GM12878 (cell line): ENCODE results near the gene FOSL1. TPM values are rescaled to one million over a fixed set of nuclear protein-coding genes. Genes with fewer than 3 reads are reported as not detected.

Experiments used
- ATAC-seq: fragments of 200-7000 bp; cut with Tn5 transposase; 3 replicates; pipeline ENCODE4 v1.9.1; 2020; ENCODE audit warnings: mild to moderate bottlenecking, moderate library complexity
- BruUV-seq: library from RNA; stranded (reverse); fragments of 400-500 nt; replicated peaks from 2 replicates; lab custom pipeline; 2021; lab: Mats Ljungman, UMichigan
- CTCF ChIA-PET: fragments of 300-600 bp; sonication (Branson Sonifier 250); formaldehyde crosslinking; extraction: SDS; loops from one replicate; lab custom pipeline; 2021; ENCODE audit warnings: inconsistent platforms; lab: Yijun Ruan, JAX
- POLR2A ChIA-PET: fragments of 350-600 bp; formaldehyde crosslinking; extraction: SDS; loops from one replicate; lab custom pipeline; 2021; ENCODE audit warnings: inconsistent platforms; lab: Charles Lee
- RAD21 ChIA-PET: fragments of 300-600 bp; sonication (Branson Sonifier 250); formaldehyde crosslinking; loops from one replicate; lab custom pipeline; 2023; ENCODE audit warnings: antibody characterized with exemption; ENCODE audit not compliant: unreplicated experiment; lab: Charles Lee
- SMC1A ChIA-PET: fragments of 300-600 bp; sonication (Branson Sonifier 250); formaldehyde crosslinking; loops from one replicate; lab custom pipeline; 2023; ENCODE audit not compliant: unreplicated experiment, uncharacterized antibody; lab: Charles Lee
- DNase-seq: peaks from one replicate; pipeline ENCODE4 v3.0.0-alpha.2; 2011; ENCODE audit warnings: low read depth, low spot score
- FAIRE-seq: peaks from 3 replicates; lab custom pipeline; 2011; peaks lifted over from hg19 to GRCh38; lab: Jason Lieb, UNC
- H2AFZ ChIP-seq: 2 replicates; pipeline ENCODE4 v1.6.0; 2011; ENCODE audit warnings: low read depth, low read length, control low read depth; ENCODE audit not compliant: control insufficient read depth
- H3K27ac ChIP-seq: 2 replicates; pipeline ENCODE4 v1.5.1; 2011; ENCODE audit warnings: control low read depth; ENCODE audit not compliant: control insufficient read depth, insufficient read depth
- H3K27me3 ChIP-seq, 2 experiments: replicated peaks in 1 of 2; 2 replicates each; pipeline versions ENCODE4 v1.6.0 to v1.6.1; 2011; ENCODE audit warnings: low read length in 1 of 2; ENCODE audit not compliant: control insufficient read depth in 2 of 2, insufficient read depth in 2 of 2
- H3K36me3 ChIP-seq, 2 experiments: 2 replicates each; pipeline ENCODE4 v1.5.1; 2011; ENCODE audit warnings: low read length in 1 of 2; ENCODE audit not compliant: control insufficient read depth in 2 of 2, insufficient read depth in 2 of 2
- H3K4me1 ChIP-seq: 2 replicates; pipeline ENCODE4 v1.6.1; 2011; ENCODE audit warnings: mild to moderate bottlenecking, low read length, moderate library complexity, mixed read lengths; ENCODE audit not compliant: control insufficient read depth, insufficient read depth
- H3K4me2 ChIP-seq: 2 replicates; pipeline ENCODE4 v1.6.0; 2011; ENCODE audit warnings: control low read depth; ENCODE audit not compliant: control insufficient read depth, insufficient read depth
- H3K4me3 ChIP-seq: fragments of 200-600 bp; sonication (generic); 2 replicates; pipeline ENCODE4 v1.5.1; 2016
- H3K79me2 ChIP-seq: 2 replicates; pipeline ENCODE4 v1.6.0; 2011; ENCODE audit warnings: low read length; ENCODE audit not compliant: control insufficient read depth, insufficient read depth
- H3K9ac ChIP-seq: 2 replicates; pipeline ENCODE4 v1.8.0; 2011; ENCODE audit warnings: low read length, control low read depth, mixed read lengths; ENCODE audit not compliant: control insufficient read depth, insufficient read depth
- H3K9me3 ChIP-seq: replicated peaks from 3 replicates; pipeline ENCODE4 v1.5.1; 2011; ENCODE audit warnings: mild to moderate bottlenecking, low read length; ENCODE audit not compliant: control insufficient read depth, insufficient read depth
- H4K20me1 ChIP-seq: 2 replicates; pipeline ENCODE4 v1.6.0; 2011; ENCODE audit not compliant: control insufficient read depth, insufficient read depth
- FOXM1 ChIP-seq: IDR thresholded peaks from 2 replicates; pipeline ENCODE4 v1.6.1; 2012; ENCODE audit warnings: low read depth, mild to moderate bottlenecking, inconsistent platforms, low read length, moderate library complexity
- HCFC1 ChIP-seq: fragments of 150-350 bp; IDR thresholded peaks from 2 replicates; pipeline ENCODE4 v1.6.1; 2014; ENCODE audit warnings: low read length
- IKZF2 ChIP-seq, 2 experiments: fragments of 450-650 bp; IDR thresholded peaks; 2 replicates each; pipeline ENCODE4 v1.6.1; 2017; ENCODE audit warnings: mild to moderate bottlenecking in 2 of 2, moderate library complexity in 2 of 2
- LARP7 ChIP-seq: fragments of 450-650 bp; IDR thresholded peaks from 2 replicates; pipeline ENCODE4 v1.6.1; 2017; ENCODE audit warnings: mild to moderate bottlenecking
- MAX ChIP-seq: IDR thresholded peaks from 2 replicates; pipeline ENCODE4 v1.6.1; 2012; ENCODE audit warnings: low read depth, low read length, improper control_type of control experiment
- MTA2 ChIP-seq: fragments of 450-650 bp; IDR thresholded peaks from 2 replicates; pipeline ENCODE4 v1.6.1; 2016; ENCODE audit warnings: low read depth, mild to moderate bottlenecking, moderate library complexity
- MYB ChIP-seq: fragments of 150-350 bp; IDR thresholded peaks from 2 replicates; pipeline ENCODE4 v1.6.1; 2014; ENCODE audit warnings: mild to moderate bottlenecking, low read depth, low read length, borderline replicate concordance
- NBN ChIP-seq: fragments of 450-650 bp; IDR thresholded peaks from 2 replicates; pipeline ENCODE4 v1.6.1; 2016
- NKRF ChIP-seq: fragments of 450-650 bp; conservative IDR thresholded peaks from 2 replicates; pipeline ENCODE4 v1.6.1; 2017; ENCODE audit warnings: mild to moderate bottlenecking, moderate library complexity
- POLR2A ChIP-seq: IDR thresholded peaks from 2 replicates; pipeline ENCODE4 v1.6.1; 2011; ENCODE audit warnings: low read depth, mild to moderate bottlenecking, low read length
- PRDM15 ChIP-seq: fragments of 450-650 bp; formaldehyde crosslinking; IDR thresholded peaks from 2 replicates; pipeline ENCODE4 v1.4.0; 2020; ENCODE audit warnings: mild to moderate bottlenecking, moderate library complexity
- STAT3 ChIP-seq: IDR thresholded peaks from 2 replicates; pipeline ENCODE4 v1.6.1; 2011; ENCODE audit warnings: low read depth, low read length, improper control_type of control experiment
- SUPT20H ChIP-seq: IDR thresholded peaks from 2 replicates; pipeline ENCODE4 v1.6.1; 2011; ENCODE audit warnings: low read depth, mild to moderate bottlenecking, low read length, moderate library complexity, borderline replicate concordance; ENCODE audit not compliant: control insufficient read depth
- ZNF217 ChIP-seq: fragments of 450-650 bp; IDR thresholded peaks from 2 replicates; pipeline ENCODE4 v1.6.1; 2017; ENCODE audit warnings: antibody characterized with exemption, mild to moderate bottlenecking
- WGBS: methylation state at CpG from one replicate; pipeline ENCODE4 v1.1.6; 2016; ENCODE audit warnings: low lambda C conversion rate; ENCODE audit not compliant: insufficient replicate concordance, insufficient coverage; ENCODE audit errors: missing lambda C conversion rate; 5-methylcytosine and 5-hydroxymethylcytosine counted together
- in situ Hi-C: fragments of 300-500 bp; cut with MboI; formaldehyde crosslinking; loops from 9 replicates; pipeline ENCODE4 v1.14.3; 2018; ENCODE audit warnings: mixed read lengths
- intact Hi-C: fragments of 100-400 bp; cut with micrococcal nuclease; formaldehyde crosslinking; loops from one replicate; pipeline ENCODE4 v1.14.2; 2022; ENCODE audit not compliant: unreplicated experiment
- polyA plus RNA-seq, 11 experiments: library from polyadenylated mRNA; depleted of rRNA in 4 of 11; unstranded in 6 of 11; stranded (reverse) in 5 of 11; fragments of >200 nt; fragmentation: Nextera tagmentation in 4 of 11; fragmentation: Illumina TruSeq in 1 of 11; extraction: Ambion mirVana in 4 of 11; extraction: Trizol in 1 of 11; gene quantifications; 1 replicate in 1 of 11; 2 replicates in 10 of 11; pipeline versions ENCODE4 v1.2.1 to v1.2.3, GENCODE V29; 2011 to 2016; ENCODE audit warnings: inconsistent platforms in 2 of 11, missing spikeins in 2 of 11, low read depth in 1 of 11
- total RNA-seq, 4 experiments: library from RNA; depleted of rRNA in 3 of 4; stranded (reverse); fragments of >200 nt in 3 of 4; fragmentation: Illumina TruSeq in 1 of 4; extraction: Trizol in 1 of 4; gene quantifications; 2 replicates each; pipeline versions ENCODE4 v1.2.1 to v1.2.3, GENCODE V29; 2013 to 2021

The FOSL1 gene
- total and polyA plus RNA-seq, 10 of the 15 experiments (the other 5 are each of a cell fraction or from before 2014, with no cell fraction given) = 0.82 to 5.4 (median 2.1) TPM

GRCh38 chr11:65860278-65861164, 39.7 kb downstream of the FOSL1 start, which contains the start of gene MUS81 (continued):
- TF ChIP-seq PRDM15 (CRISPR knock-in tag) = no peak
- TF ChIP-seq LARP7 = peak; percentile 77; the same call in 1 of the 2 replicates
- TF ChIP-seq MAX = peak; percentile 41; the same call in 1 of the 2 replicates

- DNase-seq (no peak), FAIRE-seq (no peak), ATAC-seq (no peak)
- Histone ChIP-seq H4K20me1 (peaks cover 11% of the 10 kb centered on the region), H3K9me3 (no peaks in the 10 kb centered on the region), H3K79me2 (peaks cover 58% of the 10 kb centered on the region), H3K27me3 (no peaks in the 10 kb centered on the region), H3K36me3 (peaks cover 26 to 36% of the 10 kb centered on the region in 2 experiments), H3K9ac (peak overlapping the region; percentile 97), H3K4me3 (peak overlapping the region; percentile 85), H3K4me1 (peaks cover 25% of the 10 kb centered on the region), H3K4me2 (peak overlapping the region; percentile 99), H2AFZ (no peak overlapping the region; the same call in none of the 2 replicates), H3K27ac (peak overlapping the region; percentile 100)
- in situ Hi-C loops = loop anchor here (25.0 kb wide), 1 partner anchor 1623 kb away; the partner anchor contains the start of genes DNAJC4, FKBP2, NUDT22 and PPP1R14B
- POLR2A ChIA-PET = interaction anchor here (0.5 to 5.6 kb wide), 25 partner anchors 9 to 259 kb away, joined by 3 to 155 read pairs (median 6); partner anchors contain the start of genes BANF1, CCDC85B, EFEMP2 and EIF1AD
- CTCF ChIA-PET = interaction anchor here (0.6 to 5.7 kb wide), 34 partner anchors 10 to 289 kb away, joined by 3 to 146 read pairs (median 4); partner anchors contain the start of genes CCDC85B, CTSW, EFEMP2 and FAM89B
- under 1% methylated on average over 16 of the region's 16 CpGs for whole genome bisulfite sequencing
- intact Hi-C loops = loop anchor here (2.0 to 5.0 kb wide), 2 partner anchors 29 to 192 kb away; partner anchors contain the start of genes FIBP and SF3B2
- SMC1A ChIA-PET = interaction anchor here (0.8 to 4.3 kb wide), 15 partner anchors 10 to 204 kb away, joined by 3 to 52 read pairs (median 5); partner anchors contain the start of genes BANF1, CCDC85B, FIBP and KAT5
- BruUV-seq = no TSS peak
- RAD21 ChIA-PET = interaction anchor here (0.7 to 5.0 kb wide), 22 partner anchors 12 to 276 kb away, joined by 3 to 76 read pairs (median 4); partner anchors contain the start of genes BANF1, CCDC85B, EIF1AD and FIBP
- TF ChIP-seq IKZF2 (IDR thresholded peaks at IDR 0.05) = peak in 1 of 2 experiments; percentile 64; a peak in 1 of 4 replicates
- TF ChIP-seq MYB = no peak
- TF ChIP-seq NBN = peak; percentile 94; the same call in 1 of the 2 replicates
- peak; percentile 69; the same call in 1 of the 2 replicates for TF ChIP-seq LARP7
- no peak for TF ChIP-seq FOXM1
- no peak for TF ChIP-seq HCFC1
- peak; percentile 34; the same call in 1 of the 2 replicates for TF ChIP-seq POLR2A
- TF ChIP-seq SUPT20H = no peak
- no peak for TF ChIP-seq ZNF217
- no peak for TF ChIP-seq STAT3
- peak; percentile 43 for TF ChIP-seq NKRF
- TF ChIP-seq MTA2 = peak; percentile 48
Observed at GRCh38 chr11:65859812-65860277, 40.3 kb downstream of the FOSL1 start.
